Fibroblast of gingiva (primary cell): ENCODE results near the gene PDXDC1.
"Not testable (repeated sequence)": the region's sequence is repeated elsewhere in the genome, so short reads cannot be mapped to it uniquely, and the experiment has no call there.

Source experiments
- DNase-seq: peaks from one replicate; pipeline ENCODE4 v3.0.0-alpha.2; 2011; ENCODE audit warnings: low read depth

The PDXDC1 gene

DNA sequence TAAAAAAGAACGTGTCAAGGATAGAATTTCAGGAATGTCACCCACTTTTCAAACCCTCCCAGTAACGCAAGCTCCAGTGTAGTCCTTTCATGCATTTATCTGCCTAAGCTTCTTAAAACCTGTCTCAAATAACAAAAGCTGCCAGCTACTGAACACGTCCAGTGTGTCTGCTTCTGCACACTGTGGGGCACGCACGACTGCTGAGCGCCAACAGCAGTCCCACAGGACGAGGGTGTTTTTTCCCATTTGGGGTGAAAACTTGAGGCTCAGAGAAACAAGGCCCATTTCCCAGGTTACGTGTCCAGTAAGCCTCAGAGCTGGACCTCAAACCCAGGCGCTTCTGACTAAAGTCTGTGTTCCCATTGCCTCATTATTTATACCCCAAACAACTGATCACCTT, 63.9 kb downstream of the PDXDC1 start:
- DNase-seq, result no peak

DNA sequence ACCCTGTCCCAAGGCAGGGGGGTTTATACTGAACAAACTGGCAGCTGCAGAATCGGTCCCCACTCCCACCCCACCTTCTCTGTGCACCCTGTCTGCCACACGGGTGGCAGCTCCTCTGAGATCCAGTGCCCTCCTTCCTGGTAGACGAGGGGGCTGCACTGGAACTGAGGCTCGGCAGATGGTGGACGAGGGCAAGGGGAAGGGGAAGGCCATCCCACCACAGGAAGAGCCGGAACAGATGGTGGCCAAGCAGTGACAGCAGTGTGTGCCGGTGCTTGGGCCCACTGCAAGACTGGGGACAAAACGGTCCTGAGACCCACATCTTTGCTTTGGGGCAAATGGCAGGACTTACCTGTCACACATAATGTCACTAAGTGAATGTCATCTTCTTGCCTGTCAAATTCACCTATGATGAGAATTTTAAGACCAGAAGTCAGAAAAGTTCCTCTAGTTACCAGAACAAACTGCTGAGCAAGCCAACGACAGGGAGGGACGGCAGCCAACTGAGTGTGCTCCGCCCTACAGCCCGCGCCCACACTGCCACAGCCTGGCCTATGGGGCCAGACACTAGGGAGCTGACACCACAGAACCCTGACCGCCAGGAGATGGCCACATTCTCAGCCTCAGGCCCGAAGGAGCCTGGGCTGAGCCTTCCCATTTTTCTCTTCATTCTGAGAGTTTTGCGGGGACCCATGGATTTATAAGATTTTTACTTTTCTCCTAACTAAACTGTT, 66.6 kb downstream of the PDXDC1 start:
- peak; percentile 83 for DNase-seq

DNA sequence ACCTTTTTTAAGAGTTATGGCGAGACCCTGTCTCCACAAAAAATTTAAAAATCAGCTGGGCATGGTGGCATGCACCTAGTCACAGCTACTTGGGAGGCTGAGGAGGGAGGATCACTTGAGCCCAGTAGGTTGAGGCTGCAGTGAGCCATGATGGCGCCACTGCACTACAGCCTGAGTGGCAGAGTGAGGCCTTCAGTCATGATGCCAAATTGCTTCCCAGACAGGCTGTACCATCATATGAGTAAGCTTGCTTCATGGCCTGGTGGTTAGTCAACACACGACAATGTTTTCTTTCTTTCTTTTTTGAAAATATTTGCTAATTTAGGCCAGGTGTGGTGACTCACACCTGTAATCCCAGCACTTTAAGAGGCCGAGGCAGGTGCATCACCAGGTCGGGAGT, 68.5 kb downstream of the PDXDC1 start:
- no peak for DNase-seq

DNA sequence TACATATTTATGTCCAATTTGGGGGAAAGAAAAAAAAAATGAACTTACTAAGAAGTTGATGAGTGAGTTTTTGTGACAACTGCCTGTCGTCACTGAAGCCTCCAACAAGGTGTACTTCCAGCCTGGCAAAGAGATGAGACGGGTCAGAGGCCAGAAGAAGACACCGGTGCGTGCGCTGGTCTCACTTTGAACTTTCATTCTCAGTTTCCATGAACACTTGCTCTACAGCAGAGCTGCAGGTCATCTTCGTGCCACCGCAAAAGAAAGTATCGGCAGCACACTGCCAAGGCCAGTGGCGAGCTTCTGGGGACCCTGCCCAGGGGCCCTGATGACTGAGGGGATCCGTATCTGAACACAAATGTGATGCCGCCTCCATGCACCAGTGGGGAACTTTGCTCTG, 69.5 kb downstream of the PDXDC1 start:
- no peak for DNase-seq

DNA sequence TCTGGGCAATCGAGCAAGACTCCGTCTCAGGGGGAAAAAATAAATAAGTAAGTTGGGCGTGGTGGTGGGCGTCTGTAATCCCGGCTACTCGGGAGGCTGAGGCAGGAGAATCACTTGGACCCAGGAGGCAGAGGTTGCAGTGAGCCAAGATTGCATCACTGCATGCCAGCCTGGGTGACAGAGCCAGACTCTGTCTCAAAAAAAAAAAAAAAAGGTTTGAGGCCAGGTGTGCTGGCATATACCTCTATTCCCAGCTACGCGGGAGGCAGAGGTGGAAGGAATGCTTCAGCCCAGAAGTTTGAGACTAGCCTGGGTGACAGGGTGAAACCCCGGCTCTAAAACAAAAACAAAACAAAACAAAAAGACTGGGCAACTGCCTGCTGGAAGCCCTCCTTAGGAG, 70.4 kb downstream of the PDXDC1 start:
- DNase-seq, result not testable (repeated sequence)

DNA sequence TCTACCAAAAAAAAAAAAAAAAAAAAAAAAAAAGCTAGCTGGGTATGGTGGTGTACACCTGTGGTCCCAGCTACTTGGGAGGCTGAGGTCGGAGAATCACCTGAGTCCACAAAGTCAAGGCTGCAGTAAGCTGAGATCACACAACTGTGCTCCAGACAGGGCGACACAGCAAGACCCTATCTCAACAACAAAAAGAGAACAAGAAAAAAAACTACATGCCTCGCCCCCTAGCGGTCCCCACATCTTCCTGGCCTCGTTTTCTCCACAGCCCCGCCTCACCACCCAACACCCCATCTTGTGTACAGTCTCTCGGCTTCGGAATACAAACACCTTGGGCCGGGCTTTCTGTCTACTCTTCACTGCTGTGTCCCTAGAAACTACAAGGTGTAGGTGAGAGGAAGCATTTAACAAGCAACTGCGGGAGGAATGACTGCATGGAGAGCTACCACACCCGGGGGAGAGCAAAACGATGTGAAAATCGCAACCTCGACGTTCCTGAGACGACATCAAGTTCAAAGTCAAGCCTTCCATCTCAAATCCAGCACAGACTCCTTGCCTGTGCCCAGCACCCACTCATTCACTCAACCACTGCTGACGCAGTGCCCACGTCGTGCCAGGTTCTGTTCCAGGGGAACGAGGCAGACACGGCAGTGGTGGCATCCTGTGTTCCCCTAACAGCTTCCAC, 72.0 kb downstream of the PDXDC1 start:
- no peak for DNase-seq

DNA sequence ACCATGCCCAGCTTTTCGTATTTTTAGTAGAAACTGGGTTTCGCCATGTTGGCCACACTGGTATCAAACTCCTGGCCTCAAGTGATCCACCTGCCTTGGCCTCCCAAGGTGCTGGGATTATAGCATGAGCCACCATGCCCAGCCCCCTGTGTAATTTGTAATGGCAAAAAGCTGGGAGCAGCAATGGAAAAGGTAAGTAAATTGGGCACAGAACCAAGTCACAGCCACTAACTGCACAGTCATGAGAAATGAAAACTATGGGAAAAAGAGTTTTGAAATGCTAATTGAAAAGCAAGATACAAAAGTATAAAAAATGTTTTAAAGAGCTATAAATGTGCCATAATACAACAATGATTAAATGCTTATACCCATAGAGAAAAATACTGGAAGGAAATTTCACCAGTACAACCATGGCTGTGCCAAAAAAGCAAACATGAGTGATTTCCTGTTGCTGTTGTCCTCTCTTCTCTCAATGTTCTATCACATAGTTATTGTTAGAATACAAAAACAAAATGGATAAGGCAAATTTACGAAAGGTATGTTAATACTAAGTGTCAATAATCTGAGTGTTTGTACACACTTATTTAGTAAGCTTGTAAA, 74.9 kb downstream of the PDXDC1 start:
- no peak for DNase-seq

DNA sequence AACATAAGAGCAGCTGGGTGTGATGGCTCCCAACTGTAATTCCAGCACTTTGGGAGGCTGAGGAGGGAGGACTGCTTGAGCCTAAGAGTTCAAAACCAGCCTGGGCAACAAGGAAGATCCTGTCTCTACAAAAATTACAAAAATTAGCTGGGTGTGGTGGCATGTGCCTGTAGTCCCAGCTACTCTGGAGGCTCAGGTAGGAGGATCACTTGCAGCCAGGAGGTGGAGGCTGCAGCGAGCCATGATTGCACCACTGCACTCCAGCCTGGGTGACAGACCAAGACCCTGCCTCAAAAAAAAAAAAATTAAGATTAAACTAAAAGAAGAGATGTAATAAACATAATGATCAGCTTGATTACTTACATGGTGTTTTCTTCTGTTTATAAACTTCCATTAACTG, 75.6 kb downstream of the PDXDC1 start:
- DNase-seq, result not testable (repeated sequence)

DNA sequence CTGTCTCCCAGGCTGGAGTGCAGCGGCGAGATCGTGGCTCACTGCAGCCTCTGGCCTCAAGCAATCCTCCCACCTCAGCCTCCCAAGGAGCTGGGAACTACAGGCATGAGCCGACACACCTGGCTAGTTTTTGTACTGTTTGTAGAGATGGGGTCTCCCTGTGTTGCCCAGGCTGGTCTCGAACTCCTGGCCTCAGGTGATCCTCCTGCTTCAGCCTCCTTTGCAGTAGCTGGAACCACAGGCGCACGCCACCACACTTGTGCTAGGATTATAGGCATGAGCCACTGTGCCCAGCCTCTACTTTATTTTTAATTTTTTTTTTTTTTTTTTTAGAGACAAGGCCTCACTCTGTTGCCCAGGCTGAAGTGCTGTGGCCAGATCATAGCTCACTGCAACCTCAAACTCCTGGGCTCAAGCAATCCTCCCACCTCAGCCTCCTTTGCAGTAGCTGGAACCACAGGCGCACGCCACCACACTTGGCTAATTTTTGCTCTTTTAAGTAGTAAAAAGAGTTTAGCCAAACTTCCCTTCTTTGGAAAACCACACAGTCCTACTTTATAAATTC, 76.6 kb downstream of the PDXDC1 start:
- no peak for DNase-seq

DNA sequence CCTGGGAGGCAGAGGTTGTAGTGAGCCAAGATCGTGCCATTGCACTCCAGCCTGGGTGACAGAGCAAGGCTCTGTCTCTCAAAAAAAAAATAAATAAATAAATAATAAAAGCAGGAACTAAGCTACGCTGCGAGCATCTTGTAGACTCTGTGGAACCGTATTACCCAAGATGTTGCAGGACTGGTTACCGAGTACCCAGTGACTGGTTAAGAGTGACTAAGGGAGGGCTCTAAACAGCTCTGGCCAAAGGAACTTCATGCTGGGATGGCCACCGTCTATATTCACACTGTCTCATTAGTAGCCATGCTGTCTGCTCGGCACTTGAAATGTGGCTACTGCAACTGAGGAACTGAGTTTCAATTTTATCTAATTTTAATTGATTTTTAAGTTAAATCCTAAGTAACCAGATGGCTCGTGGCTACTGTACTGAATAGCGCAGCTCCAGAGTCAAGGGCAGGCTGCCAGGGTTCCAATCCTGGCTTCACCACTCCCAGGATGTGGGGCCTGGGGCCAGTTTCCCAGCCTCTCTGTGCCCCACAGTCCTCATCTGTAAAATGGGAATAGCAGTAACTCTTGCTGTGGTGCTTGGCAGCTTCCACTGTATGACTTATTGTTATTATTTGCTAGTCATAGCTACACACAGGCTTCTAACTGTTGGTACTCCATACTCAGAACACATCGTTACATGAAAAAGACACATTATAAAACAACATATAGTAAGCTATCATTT, 78.1 kb downstream of the PDXDC1 start:
- no peak for DNase-seq

DNA sequence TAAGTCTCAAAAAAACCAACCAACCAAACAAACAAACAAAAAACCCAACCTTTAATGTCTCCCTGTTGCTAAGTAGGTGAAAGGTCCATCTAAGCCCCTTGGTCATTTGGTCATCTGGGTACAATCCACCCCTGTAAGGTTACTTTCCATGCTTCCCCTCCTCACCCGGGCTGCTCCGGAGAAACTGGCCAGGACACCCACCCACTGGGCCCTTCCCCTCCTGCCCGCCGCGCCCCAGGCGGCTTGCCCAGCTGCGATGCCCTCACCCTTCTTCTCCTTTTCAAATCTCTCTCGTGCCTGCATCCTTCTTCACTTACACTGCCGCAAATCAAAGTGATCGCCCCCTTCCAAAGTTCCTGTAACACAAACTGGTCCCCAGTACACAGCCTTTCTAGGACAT, 79.1 kb downstream of the PDXDC1 start:
- no peak for DNase-seq

DNA sequence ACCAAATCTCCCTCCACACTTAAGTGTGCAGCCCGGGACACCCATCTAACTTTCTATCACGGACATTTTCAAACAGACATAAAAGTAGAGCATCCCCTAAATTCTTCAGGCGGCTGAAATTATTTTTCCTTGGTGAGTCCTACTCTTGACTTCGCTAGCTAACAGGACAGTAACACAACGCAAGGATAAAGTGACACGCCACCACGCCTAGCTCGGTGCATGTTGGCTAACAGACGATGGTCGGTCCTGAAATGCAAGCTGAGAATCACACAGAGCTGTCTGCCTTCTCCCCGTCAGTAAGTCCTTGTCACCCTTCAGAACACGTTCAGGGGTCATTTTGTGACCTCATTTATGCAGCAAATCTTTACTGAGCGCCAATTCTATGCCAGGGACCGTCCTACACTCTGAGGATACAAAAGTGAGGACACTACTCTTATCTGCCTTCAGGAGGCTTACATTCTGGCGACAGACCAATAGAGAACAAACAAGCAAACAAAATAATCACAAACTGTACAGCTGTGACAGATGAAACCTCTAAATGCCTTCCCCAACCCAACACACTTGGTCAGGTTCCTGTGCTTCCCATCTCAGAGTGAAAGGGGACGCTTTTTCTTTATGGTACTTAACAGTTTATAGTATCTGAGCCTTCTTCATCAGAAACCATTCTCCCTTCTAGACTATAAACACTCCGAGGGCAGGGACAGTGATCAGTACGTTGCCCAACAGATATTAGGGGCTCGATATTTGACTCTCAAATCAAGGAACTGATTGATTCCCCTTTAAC, 79.7 kb downstream of the PDXDC1 start:
- no peak for DNase-seq

DNA sequence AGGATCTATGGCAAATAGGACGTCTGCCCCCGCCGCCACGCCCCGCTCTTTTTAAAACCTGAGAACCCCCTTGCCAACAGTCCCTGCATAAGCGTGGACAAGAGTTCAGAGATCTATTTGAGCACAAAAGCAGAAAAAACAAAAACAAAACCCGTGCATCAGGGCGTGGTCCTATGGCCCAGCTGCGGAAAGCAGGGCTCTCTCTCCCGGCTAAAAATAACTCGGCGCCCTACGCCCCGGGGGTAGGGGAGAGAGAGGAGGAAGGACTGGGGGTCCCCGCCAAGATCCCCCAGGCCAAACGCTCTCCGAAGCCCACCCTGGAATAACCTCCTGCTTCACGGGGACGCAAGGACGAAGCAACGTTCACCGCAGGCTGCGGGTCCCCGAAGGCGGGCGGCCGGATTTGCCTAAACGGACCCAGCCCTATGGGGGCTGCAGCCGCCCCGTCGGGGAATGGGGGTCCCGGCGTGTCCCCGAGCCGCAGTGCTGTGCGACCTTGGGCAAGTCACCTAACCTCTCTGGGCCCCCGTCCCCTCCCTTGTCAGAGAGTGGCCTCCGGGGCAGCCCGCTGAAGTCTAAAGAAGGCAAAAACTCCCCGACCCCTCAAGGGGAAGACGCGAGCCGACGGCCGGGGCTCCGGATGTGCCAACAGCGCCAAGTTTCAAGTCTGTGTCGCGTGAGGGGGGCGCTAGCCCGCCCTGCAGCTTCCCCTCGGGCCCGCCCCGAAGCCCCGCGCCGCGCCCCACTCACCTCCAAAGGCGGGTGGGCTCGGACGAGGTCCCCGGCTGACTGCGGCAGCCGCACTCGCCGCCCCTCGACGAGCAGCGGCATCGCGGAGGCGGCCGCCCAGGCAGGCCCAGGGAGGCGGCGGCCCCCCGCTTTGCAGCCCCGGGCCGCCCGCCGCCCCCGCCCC, 80.6 kb downstream of the PDXDC1 start:
- peak; percentile 26 for DNase-seq

DNA sequence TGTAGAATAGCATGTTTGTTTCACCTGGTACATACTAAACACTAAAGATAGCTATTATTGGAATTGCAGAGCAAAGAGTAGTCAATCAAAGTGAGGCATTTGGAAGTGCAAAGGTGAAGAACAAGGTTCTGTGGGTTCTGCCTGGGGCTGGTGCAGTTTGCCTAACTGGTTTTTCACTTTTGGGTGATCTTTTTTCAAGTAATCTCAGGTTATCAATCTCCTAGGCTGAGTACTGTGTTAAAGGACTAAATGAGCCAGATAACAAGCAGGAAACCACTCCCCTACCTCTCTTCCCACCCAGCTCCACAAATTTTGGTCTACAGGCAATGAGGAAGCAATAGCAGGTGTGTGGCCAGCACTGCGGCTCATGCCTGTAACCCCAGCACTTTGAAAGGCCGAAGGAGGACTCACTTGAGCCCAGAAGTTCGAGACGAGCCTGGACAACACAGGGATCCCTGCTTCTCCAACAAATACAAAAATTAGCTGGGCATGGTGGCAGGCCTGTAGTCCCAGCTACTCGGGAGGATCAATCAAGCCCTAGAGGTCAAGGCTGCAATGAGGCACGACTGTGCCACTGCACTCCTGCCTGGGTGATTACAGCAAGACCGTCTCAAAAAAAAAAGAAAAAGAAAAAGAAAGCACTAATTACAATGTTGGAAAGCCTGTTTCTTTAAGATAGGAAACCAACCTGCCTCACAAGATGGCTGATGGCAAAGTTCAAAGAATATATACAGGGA, 83.0 kb downstream of the PDXDC1 start:
- no peak for DNase-seq

DNA sequence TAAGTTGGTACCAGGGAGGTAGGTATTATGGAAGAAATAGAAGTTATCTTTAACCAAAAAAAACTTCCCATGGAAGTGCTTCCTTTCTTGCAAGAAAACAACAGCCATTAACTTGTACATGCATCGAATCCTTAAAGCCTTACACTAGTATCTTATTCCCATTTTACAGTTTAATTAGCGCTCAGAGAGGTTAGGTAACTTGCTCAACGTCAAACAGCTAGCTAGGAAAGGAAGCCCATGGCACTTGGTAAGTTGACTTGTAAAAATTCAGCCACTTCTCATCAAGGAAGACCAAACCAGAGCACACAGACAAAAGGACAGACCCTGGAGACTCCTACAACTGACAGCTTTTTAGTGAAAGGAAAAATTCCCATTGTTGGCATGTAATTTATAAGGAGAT, 84.5 kb downstream of the PDXDC1 start:
- DNase-seq, result no peak

DNA sequence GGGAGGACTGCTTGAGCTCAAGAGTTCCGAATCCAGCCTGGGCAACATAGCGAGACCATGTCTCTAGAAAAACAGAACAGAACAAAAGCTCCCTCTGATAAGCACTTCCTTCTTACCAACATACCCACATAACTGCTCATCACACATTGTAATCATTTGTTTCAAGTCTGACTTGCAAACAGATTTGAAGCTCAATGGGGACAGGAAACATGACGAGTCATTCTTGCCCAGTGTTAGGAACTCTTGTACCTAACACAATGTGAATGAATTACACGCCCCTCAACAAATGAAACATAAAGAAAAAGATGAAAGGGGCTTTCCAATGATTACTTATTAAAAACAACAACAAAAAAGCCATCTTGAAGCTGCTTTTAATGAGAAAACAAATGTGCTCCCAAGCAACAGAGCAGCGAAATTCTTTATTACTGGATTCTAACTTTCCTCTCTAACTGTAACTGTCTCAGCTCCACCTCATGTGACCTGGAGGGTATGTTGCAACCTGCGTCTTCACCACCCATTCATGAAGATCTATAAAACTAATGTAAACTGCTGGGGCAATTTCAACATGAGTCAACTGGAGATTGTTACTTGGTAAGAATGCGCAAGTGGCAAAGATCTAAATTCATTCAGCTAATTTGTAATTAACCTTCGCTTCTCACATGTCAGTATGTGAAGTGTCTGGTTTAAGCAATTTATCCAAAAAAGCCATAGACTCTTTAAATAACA, 87.4 kb downstream of the PDXDC1 start:
- not testable (repeated sequence) for DNase-seq

DNA sequence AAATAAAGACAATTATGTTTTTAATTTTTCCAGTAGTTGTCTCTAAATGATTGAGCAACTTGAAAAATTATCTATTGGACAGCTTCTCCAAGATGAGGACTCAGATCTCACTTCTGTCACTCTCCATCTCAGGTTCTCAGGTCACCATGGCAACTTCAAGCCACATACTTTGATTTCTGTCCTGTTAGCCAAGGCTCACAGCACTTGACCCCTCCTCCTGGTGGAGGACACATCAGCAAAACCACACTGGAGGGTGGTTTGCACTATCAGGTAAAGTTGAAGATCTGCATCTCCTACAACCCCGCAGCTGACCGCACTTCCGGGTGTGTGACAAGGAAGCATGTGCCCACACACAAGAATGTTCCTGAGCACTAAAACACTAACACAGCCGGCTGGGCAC, 91.1 kb downstream of the PDXDC1 start:
- DNase-seq, result not testable (repeated sequence)

DNA sequence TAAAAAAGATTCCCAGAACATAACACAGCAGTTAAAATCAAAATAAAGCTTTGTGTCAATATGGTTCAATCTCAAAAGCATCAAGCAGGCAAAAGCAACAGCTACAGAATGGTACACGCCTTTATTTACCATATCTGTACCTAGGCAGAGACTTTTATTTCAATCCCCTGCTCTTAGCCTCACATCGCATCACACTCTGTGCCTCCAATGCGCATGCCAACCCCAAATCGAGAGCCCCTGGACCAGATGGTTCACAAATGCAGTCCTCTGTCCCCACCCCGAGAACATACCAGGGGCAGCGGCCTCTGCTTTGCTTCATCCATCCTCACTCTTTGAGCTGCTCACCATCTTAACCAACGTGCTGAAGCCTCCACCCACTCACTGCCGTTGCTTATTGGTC, 91.9 kb downstream of the PDXDC1 start:
- DNase-seq, result not testable (repeated sequence)

DNA sequence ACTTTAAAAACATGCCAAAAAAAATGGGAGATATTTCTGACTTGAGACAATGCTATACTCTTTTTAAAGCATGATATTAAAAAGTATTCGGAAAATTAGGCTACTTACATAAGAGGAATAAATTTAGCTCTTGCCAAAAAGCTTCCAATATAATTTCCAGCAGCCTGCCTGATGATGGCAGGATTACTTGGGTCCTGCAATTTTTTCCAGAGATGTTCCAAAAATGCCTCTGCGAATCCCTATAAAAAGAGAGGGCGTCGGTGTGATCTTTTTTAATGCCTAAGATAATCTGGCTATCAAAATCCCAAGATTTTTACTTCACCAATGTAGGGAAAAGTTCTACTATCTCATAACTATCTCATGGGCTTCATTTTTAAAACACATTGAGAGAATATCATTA, 96.2 kb downstream of the PDXDC1 start:
- DNase-seq, result not testable (repeated sequence)
